ENCODE results near the gene C1orf159. TPM values are rescaled to one million over a fixed set of nuclear protein-coding genes. Genes with fewer than 3 reads are reported as not detected.

Gene C1orf159
- total RNA-seq, 1 donor from 2014 or later: 8.0 TPM

DNA sequence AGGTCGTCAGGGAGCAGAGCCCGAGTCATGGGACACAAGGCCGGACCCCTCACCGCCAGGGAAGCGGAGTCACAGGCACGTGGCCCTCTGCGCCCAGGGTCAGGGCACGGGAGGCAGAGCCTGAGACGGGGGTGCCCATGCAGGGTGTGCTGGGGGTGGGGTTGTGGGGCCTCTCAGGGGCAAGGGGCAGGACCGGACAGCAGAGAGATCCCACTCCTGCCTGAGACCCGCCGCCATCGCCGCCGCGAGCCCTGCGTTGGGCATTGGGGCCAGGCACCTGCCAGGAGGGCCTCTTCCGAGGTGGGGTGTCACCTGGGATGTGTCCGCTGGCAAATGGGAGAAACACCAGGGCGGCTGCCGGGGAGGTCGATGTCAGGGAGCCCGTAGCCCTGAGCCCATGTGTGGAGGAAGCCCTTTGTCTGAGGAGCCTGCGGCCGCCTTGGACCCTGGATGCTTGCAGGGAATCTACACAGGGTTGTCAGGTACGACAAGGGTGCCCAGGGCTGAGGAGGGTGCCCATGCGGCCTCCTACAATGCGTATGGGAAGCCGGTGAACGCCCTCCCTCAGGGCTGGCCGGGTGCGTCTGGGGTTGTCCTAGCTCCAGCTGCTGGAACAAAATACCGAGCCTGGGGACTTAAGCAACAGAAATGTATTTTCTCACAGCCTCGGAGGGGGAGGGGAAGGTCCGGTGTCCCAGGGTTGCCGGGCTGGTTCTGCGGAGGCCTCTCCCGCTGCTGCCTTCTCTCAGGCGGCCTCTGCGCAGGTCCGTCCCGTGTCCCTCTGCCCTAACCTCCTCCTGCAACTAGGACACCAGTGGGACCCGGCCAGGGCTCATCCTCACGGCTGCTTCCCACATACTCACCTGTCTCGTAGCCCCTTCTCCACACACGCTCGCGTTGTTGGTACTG lies 16.4 kb upstream of the C1orf159 start:
- peaks cover 14% of the 10 kb centered on the region for H3K4me1 Mint-ChIP-seq
- peaks cover 11% of the 10 kb centered on the region for H3K4me1 ChIP-seq
- H3K4me2 ChIP-seq: no peak overlapping the region
- no peaks in the 10 kb centered on the region for H3K36me3 Mint-ChIP-seq
- H3F3A ChIP-seq (ENCODE audit: low read depth): no peaks in the 10 kb centered on the region
- no peaks in the 10 kb centered on the region for H4K20me1 ChIP-seq (ENCODE audit: low read depth)
- H3K27ac ChIP-seq: no peak overlapping the region
- H3K4me3 ChIP-seq: no peak overlapping the region
- H3K27me3 ChIP-seq: peaks cover 13% of the 10 kb centered on the region
- no peaks in the 10 kb centered on the region for H3K79me2 ChIP-seq (ENCODE audit: low read depth)
- no peaks in the 10 kb centered on the region for H3K9me3 ChIP-seq (ENCODE audit: low read depth)
- H3K27ac Mint-ChIP-seq: peak overlapping the region; percentile 69
- no peak overlapping the region for H2AFZ ChIP-seq (replicated peaks)
- peaks cover 4% of the 10 kb centered on the region for H3K9me3 Mint-ChIP-seq
- H3K27me3 Mint-ChIP-seq (ENCODE audit: insufficient read depth, low read depth): peaks cover 5% of the 10 kb centered on the region
- TF ChIP-seq EZH2 (IDR thresholded peaks at IDR 0.05) (no peak), EZH2phosphoT487 (IDR thresholded peaks at IDR 0.05) (no peak)
- TF ChIP-seq, protein P1, sequence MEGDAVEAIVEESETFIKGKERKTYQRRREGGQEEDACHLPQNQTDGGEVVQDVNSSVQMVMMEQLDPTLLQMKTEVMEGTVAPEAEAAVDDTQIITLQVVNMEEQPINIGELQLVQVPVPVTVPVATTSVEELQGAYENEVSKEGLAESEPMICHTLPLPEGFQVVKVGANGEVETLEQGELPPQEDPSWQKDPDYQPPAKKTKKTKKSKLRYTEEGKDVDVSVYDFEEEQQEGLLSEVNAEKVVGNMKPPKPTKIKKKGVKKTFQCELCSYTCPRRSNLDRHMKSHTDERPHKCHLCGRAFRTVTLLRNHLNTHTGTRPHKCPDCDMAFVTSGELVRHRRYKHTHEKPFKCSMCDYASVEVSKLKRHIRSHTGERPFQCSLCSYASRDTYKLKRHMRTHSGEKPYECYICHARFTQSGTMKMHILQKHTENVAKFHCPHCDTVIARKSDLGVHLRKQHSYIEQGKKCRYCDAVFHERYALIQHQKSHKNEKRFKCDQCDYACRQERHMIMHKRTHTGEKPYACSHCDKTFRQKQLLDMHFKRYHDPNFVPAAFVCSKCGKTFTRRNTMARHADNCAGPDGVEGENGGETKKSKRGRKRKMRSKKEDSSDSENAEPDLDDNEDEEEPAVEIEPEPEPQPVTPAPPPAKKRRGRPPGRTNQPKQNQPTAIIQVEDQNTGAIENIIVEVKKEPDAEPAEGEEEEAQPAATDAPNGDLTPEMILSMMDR (IDR thresholded peaks at IDR 0.05): no peak
- H3K9ac ChIP-seq: no peak overlapping the region
- no peak overlapping the region for H3K4me3 Mint-ChIP-seq
- DNase-seq (ENCODE audit: low spot score): no peak
- H3K36me3 ChIP-seq: no peaks in the 10 kb centered on the region

DNA sequence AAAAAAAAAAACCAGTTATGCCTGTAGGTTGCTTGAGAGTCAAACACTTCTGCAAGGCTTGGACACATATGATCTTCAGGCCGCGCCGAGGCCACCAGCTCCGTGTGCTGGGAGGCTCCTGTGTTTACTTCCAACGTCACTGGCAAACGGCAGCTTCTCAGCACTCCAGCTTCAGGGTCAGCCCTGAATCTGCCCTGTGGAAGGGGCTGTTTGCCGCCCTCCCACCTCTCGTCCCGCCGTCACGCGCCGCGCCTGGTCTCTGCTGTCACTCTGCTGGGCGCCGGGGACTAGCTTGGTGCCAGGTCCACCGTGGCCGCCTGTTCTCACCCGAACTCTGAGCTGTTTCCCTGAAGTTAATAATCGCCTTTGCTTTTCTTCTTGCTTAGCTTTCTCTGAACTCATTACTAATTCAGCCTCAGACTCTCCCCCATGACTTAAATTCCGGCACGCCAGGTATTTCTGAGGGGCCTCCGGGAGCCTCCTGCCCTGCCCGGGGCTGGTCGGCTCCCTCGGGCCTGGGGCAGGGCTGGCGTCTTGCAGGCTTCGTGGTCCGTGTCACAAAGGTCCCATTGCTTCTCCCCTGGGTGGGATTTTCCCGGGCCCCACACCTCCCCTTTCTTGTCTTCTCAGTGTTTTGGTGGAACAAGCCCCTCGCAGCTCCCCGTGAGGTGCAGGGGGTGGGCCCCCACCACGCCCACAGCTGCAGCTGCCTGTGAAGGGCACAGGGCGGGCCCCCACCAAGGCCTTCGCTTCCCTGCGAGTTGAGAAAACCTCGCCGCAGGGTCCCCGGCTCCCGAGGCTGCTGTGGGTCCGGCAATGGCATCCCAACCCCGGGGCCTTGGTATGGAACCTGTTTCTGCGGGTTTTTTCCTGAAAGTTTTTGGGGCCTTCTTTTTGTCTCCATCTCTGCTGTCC lies 14.6 kb upstream of the C1orf159 start:
- H4K20me1 ChIP-seq (ENCODE audit: low read depth): no peaks in the 10 kb centered on the region
- H3K36me3 Mint-ChIP-seq: no peaks in the 10 kb centered on the region
- no peaks in the 10 kb centered on the region for H3K9me3 ChIP-seq (ENCODE audit: low read depth)
- no peaks in the 10 kb centered on the region for H3K27me3 ChIP-seq
- H3K27ac ChIP-seq: no peak overlapping the region
- no peak overlapping the region for H2AFZ ChIP-seq (replicated peaks)
- no peak overlapping the region for H3K4me3 Mint-ChIP-seq
- no peak for DNase-seq (ENCODE audit: low spot score)
- H3K4me2 ChIP-seq: no peak overlapping the region
- H3K4me1 Mint-ChIP-seq: peaks cover 13% of the 10 kb centered on the region
- H3K4me1 ChIP-seq: no peaks in the 10 kb centered on the region
- no peaks in the 10 kb centered on the region for H3F3A ChIP-seq (ENCODE audit: low read depth)
- no peak overlapping the region for H3K9ac ChIP-seq
- H3K27ac Mint-ChIP-seq: no peak overlapping the region
- H3K36me3 ChIP-seq: no peaks in the 10 kb centered on the region
- peaks cover 4% of the 10 kb centered on the region for H3K9me3 Mint-ChIP-seq
- TF ChIP-seq EZH2phosphoT487 (IDR thresholded peaks at IDR 0.05) (no peak), EZH2 (IDR thresholded peaks at IDR 0.05) (no peak)
- TF ChIP-seq, protein P1 (IDR thresholded peaks at IDR 0.05): no peak
- H3K4me3 ChIP-seq: no peak overlapping the region
- no peaks in the 10 kb centered on the region for H3K79me2 ChIP-seq (ENCODE audit: low read depth)
- peaks cover 12% of the 10 kb centered on the region for H3K27me3 Mint-ChIP-seq (ENCODE audit: insufficient read depth, low read depth)

DNA sequence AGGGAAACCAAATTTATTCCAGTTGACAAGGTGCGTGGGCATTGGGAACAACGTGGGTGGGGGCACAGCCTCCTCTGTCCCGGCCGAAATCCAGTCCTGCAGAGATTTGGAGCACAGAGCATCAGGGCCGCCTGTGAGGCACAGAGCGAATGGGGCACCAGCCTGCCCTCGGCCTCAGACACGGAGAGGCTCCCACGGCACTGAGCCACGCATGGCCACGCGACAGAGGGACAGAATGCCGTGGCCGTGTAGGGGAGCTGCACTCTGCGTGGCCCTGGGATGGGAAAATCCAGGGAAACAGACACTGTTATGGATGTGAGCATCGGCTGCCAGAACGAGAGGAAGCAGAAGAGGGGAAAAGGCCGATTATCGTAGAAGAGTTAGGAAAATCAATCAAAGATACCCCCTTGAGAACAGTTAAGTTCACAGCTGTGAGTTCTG lies 13.5 kb upstream of the C1orf159 start:
- Mint-ChIP-seq H3K9me3 (no peaks in the 10 kb centered on the region), H3K4me1 (peaks cover 10% of the 10 kb centered on the region), H3K27ac (peak overlapping the region; percentile 57), H3K36me3 (no peaks in the 10 kb centered on the region), H3K27me3 (ENCODE audit: insufficient read depth, low read depth) (peaks cover 12% of the 10 kb centered on the region), H3K4me3 (no peak overlapping the region)
- no peaks in the 10 kb centered on the region for H4K20me1 ChIP-seq (ENCODE audit: low read depth)
- H3K27ac ChIP-seq: no peak overlapping the region
- no peaks in the 10 kb centered on the region for H3K4me1 ChIP-seq
- H3K9ac ChIP-seq: no peak overlapping the region
- TF ChIP-seq, protein P1 (IDR thresholded peaks at IDR 0.05): no peak
- no peak for TF ChIP-seq EZH2 (IDR thresholded peaks at IDR 0.05)
- TF ChIP-seq EZH2phosphoT487 (IDR thresholded peaks at IDR 0.05): no peak
- no peak overlapping the region for H3K4me3 ChIP-seq
- no peaks in the 10 kb centered on the region for H3K79me2 ChIP-seq (ENCODE audit: low read depth)
- H3K9me3 ChIP-seq (ENCODE audit: low read depth): no peaks in the 10 kb centered on the region
- no peaks in the 10 kb centered on the region for H3F3A ChIP-seq (ENCODE audit: low read depth)
- no peak for DNase-seq (ENCODE audit: low spot score)
- H3K36me3 ChIP-seq: no peaks in the 10 kb centered on the region
- H3K27me3 ChIP-seq: no peaks in the 10 kb centered on the region
- H3K4me2 ChIP-seq: no peak overlapping the region
- H2AFZ ChIP-seq (replicated peaks): no peak overlapping the region

Measured in neural progenitor cell (in vitro differentiated cells).